Stimulated activated CD8-positive, alpha-beta memory T cell treated with anti-CD3 and anti-CD28 coated beads, Interleukin-4, amount 100 ng/mL, for 24 hours (primary cell): ENCODE results near the gene ACOX1.

Experiments
- DNase-seq: peaks from one replicate; pipeline ENCODE4 v3.0.0-alpha.2; 2020; ENCODE audit warnings: low read depth

ACOX1 gene

GRCh38 chr17:75933808-75934207 is 45.2 kb downstream of the ACOX1 start:
- DNase-seq = no peak

GRCh38 chr17:75932852-75933251 is 46.1 kb downstream of the ACOX1 start:
- DNase-seq = no peak

GRCh38 chr17:75931062-75931461 is 47.9 kb downstream of the ACOX1 start:
- DNase-seq = no peak

- DNase-seq = no peak
Measured at GRCh38 chr17:75927286-75927922, 51.6 kb downstream of the ACOX1 start.

- DNase-seq = no peak
Measured at GRCh38 chr17:75926456-75926855, 52.5 kb downstream of the ACOX1 start.

GRCh38 chr17:75925912-75926311 is 53.1 kb downstream of the ACOX1 start:
- DNase-seq = no peak

GRCh38 chr17:75925103-75925502 is 53.9 kb downstream of the ACOX1 start:
- no peak for DNase-seq

- DNase-seq = no peak
Measured at GRCh38 chr17:75922963-75923874, 55.7 kb downstream of the ACOX1 start.

GRCh38 chr17:75922173-75922961 is 56.6 kb downstream of the ACOX1 start:
- no peak for DNase-seq

- DNase-seq = no peak
Measured at GRCh38 chr17:75921596-75921995, 57.4 kb downstream of the ACOX1 start.

GRCh38 chr17:75920045-75920560 is 58.9 kb downstream of the ACOX1 start:
- no peak for DNase-seq

- no peak for DNase-seq
Measured at GRCh38 chr17:75919611-75920010, 59.4 kb downstream of the ACOX1 start.

GRCh38 chr17:75917917-75918445 is 61.0 kb downstream of the ACOX1 start:
- no peak for DNase-seq

- DNase-seq = no peak
Measured at GRCh38 chr17:75917141-75917916, 61.6 kb downstream of the ACOX1 start.

GRCh38 chr17:75915268-75915667 is 63.7 kb downstream of the ACOX1 start:
- no peak for DNase-seq

- no peak for DNase-seq
Measured at GRCh38 chr17:75914643-75915267, 64.2 kb downstream of the ACOX1 start.

- no peak for DNase-seq
Measured at GRCh38 chr17:75913537-75914210, 65.3 kb downstream of the ACOX1 start.

GRCh38 chr17:75910699-75911098 is 68.3 kb downstream of the ACOX1 start:
- DNase-seq = no peak

- DNase-seq = no peak
Measured at GRCh38 chr17:75909812-75910274, 69.1 kb downstream of the ACOX1 start.
